H1 (cell line): ENCODE data around the gene CBL. TPM values are rescaled to one million over a fixed set of nuclear protein-coding genes. Genes with fewer than 3 reads are reported as not detected.
A peak's percentile ranks its signal among the peaks of the same experiment; 100 is the strongest.

Experiments used
- ASH2L ChIP-seq: fragments of 200-600, 300-600 bp; sonication (generic); IDR thresholded peaks from one replicate; pipeline ENCODE4 v1.7.1; 2017; ENCODE audit warnings: low read length
- CBX8 ChIP-seq: fragments of 300-800, 300-1000 bp; sonication (generic); IDR thresholded peaks from 2 replicates; pipeline ENCODE4 v1.7.1; 2016; ENCODE audit warnings: low read depth, low read length, borderline replicate concordance
- CHD1 ChIP-seq: IDR thresholded peaks from 2 replicates; pipeline ENCODE4 v1.6.1; 2012; ENCODE audit warnings: low read depth, low read length, improper control_type of control experiment
- CTCF ChIP-seq, 3 experiments: IDR thresholded peaks; 1 replicate in 2 of 3; 2 replicates in 1 of 3; pipeline versions ENCODE4 v1.5.1 to v1.6.1; 2011; ENCODE audit warnings: low read length in 3 of 3, mild to moderate bottlenecking in 3 of 3, inconsistent platforms in 2 of 3, low read depth in 1 of 3, moderate library complexity in 1 of 3; ENCODE audit not compliant: insufficient read depth in 1 of 3; ENCODE audit errors: control extremely low read depth in 1 of 3
- E2F6 ChIP-seq: IDR thresholded peaks from 2 replicates; pipeline ENCODE4 v1.6.1; 2012; ENCODE audit warnings: inconsistent platforms
- EP300 ChIP-seq, 2 experiments: IDR thresholded peaks; 1 replicate in 1 of 2; 2 replicates in 1 of 2; pipeline ENCODE4 v1.6.1; 2011 to 2012; ENCODE audit warnings: low read depth in 2 of 2, low read length in 2 of 2, mild to moderate bottlenecking in 2 of 2, borderline replicate concordance in 1 of 2, inconsistent platforms in 1 of 2, moderate library complexity in 1 of 2
- FOSL1 ChIP-seq: IDR thresholded peaks from 2 replicates; pipeline ENCODE4 v1.6.1; 2011; ENCODE audit warnings: mild to moderate bottlenecking, low read depth, low read length, moderate library complexity; ENCODE audit not compliant: insufficient read depth
- HDAC6 ChIP-seq: IDR thresholded peaks from one replicate; pipeline ENCODE4 v1.7.1; 2012; ENCODE audit warnings: low read depth, mild to moderate bottlenecking, inconsistent platforms, low read length, moderate library complexity
- JUND ChIP-seq: IDR thresholded peaks from 2 replicates; pipeline ENCODE4 v1.6.1; 2011; ENCODE audit warnings: mild to moderate bottlenecking, improper control_type of control experiment, low read length
- KDM1A ChIP-seq: fragments of 200-600, 300-600 bp; sonication (generic); IDR thresholded peaks from 2 replicates; pipeline ENCODE4 v1.7.1; 2016; ENCODE audit warnings: mild to moderate bottlenecking, low read length, borderline replicate concordance
- KDM4A ChIP-seq: IDR thresholded peaks from one replicate; pipeline ENCODE4 v1.7.1; 2012; ENCODE audit warnings: low read depth, mild to moderate bottlenecking, moderate library complexity, low read length, inconsistent platforms; ENCODE audit not compliant: severe bottlenecking
- NRF1 ChIP-seq: IDR thresholded peaks from 2 replicates; pipeline ENCODE4 v1.6.1; 2011; ENCODE audit warnings: mild to moderate bottlenecking, low read depth, low read length, improper control_type of control experiment
- POLR2AphosphoS5 ChIP-seq: IDR thresholded peaks from 2 replicates; pipeline ENCODE4 v1.6.1; 2011; ENCODE audit warnings: low read depth, low read length
- RAD21 ChIP-seq, 2 experiments: IDR thresholded peaks in 1 of 2; conservative IDR thresholded peaks in 1 of 2; 2 replicates each; pipeline ENCODE4 v1.6.1; 2011; ENCODE audit warnings: low read depth in 2 of 2, low read length in 2 of 2, improper control_type of control experiment in 1 of 2, inconsistent platforms in 1 of 2, mild to moderate bottlenecking in 1 of 2, moderate library complexity in 1 of 2
- RBBP5 ChIP-seq: IDR thresholded peaks from 2 replicates; pipeline ENCODE4 v1.7.1; 2012; ENCODE audit warnings: low read depth, mild to moderate bottlenecking, inconsistent platforms, low read length, moderate library complexity, borderline replicate concordance
- RXRA ChIP-seq: IDR thresholded peaks from 2 replicates; pipeline ENCODE4 v1.6.1; 2011; ENCODE audit warnings: low read depth, mild to moderate bottlenecking, low read length, moderate library complexity; ENCODE audit not compliant: insufficient read depth
- SAP30 ChIP-seq: fragments of 300-600 bp; sonication (generic); IDR thresholded peaks from 2 replicates; pipeline ENCODE4 v1.7.1; 2012; ENCODE audit warnings: low read length, moderate library complexity, mild to moderate bottlenecking, inconsistent platforms; ENCODE audit not compliant: insufficient read depth, insufficient replicate concordance
- SRF ChIP-seq: IDR thresholded peaks from 2 replicates; pipeline ENCODE4 v1.6.1; 2011; ENCODE audit warnings: mild to moderate bottlenecking, low read depth, low read length, moderate library complexity
- TAF7 ChIP-seq: optimal IDR thresholded peaks from 2 replicates; pipeline ENCODE3; 2011; ENCODE audit warnings: low read depth, mild to moderate bottlenecking, inconsistent platforms, low read length, moderate library complexity, borderline replicate concordance
- ZNF274 ChIP-seq: IDR thresholded peaks from 2 replicates; pipeline ENCODE4 v1.7.0; 2012; ENCODE audit warnings: low read length, borderline replicate concordance; ENCODE audit errors: extremely low read depth
- polyA plus RNA-seq, 7 experiments: library from polyadenylated mRNA; depleted of rRNA in 3 of 7; stranded (reverse) in 5 of 7; unstranded in 2 of 7; fragments of >200 nt in 5 of 7; fragments of 200-250 nt in 2 of 7; gene quantifications; 1 replicate in 5 of 7; 2 replicates in 1 of 7; 4 replicates in 1 of 7; pipeline versions ENCODE4 v1.2.1 to v1.2.3, GENCODE V29; 2011 to 2013; ENCODE audit warnings: missing spikeins in 2 of 7, mixed read lengths in 2 of 7
- total RNA-seq: library from RNA; stranded (reverse); fragmentation: NEBNext Ultra II Directional; extraction: Animal tissue kit (Norgen Biotek cat#: 25700); gene quantifications from 2 replicates; pipeline ENCODE4 v1.2.1, GENCODE V29; 2021

The CBL gene
- total and polyA plus RNA-seq, 2 of the 8 experiments (the other 6 are each of a cell fraction or from before 2014, with no cell fraction given): 23.1 to 57.8 TPM

GRCh38 chr11:119356349-119357031, 150.4 kb downstream of the CBL start (continued):
- TF ChIP-seq SAP30 (peak; percentile 28), TAF7 (no peak), RBBP5 (peak; percentile 24; the same call in 1 of the 2 replicates), EP300 (IDR thresholded peaks at IDR 0.05; ENCODE audit: borderline replicate concordance in 1 of 2, low read depth in 2 of 2, low read length in 2 of 2) (peak in 1 of 2 experiments; percentile 90; a peak in 1 of 3 replicates), CTCF (IDR thresholded peaks at IDR 0.05; ENCODE audit: control extremely low read depth in 1 of 3, insufficient read depth in 1 of 3, low read depth in 1 of 3, low read length in 3 of 3) (peak; percentile 77 to 97 (median 93)), POLR2AphosphoS5 (no peak), RXRA (no peak), FOSL1 (no peak), E2F6 (0 out of 2 replicates have a peak, but pooled peaks have one; percentile 43), ZNF274 (no peak), JUND (no peak), KDM4A (peak; percentile 58), SRF (no peak), CBX8 (no peak), ASH2L (peak; percentile 92), KDM1A (no peak), NRF1 (0 out of 2 replicates have a peak, but pooled peaks have one; percentile 12), RAD21 (IDR thresholded peaks at IDR 0.05 in 1 of 2, conservative IDR thresholded peaks at IDR 0.05 in 1 of 2; ENCODE audit: low read depth in 2 of 2, low read length in 2 of 2) (peak; percentile 74 to 85), CHD1 (no peak), HDAC6 (no peak)
